ENCODE results near the gene BICDL1.
"Not testable (repeated sequence)": the region's sequence is repeated elsewhere in the genome, so short reads cannot be mapped to it uniquely, and the experiment has no call there.

BICDL1 gene

DNA sequence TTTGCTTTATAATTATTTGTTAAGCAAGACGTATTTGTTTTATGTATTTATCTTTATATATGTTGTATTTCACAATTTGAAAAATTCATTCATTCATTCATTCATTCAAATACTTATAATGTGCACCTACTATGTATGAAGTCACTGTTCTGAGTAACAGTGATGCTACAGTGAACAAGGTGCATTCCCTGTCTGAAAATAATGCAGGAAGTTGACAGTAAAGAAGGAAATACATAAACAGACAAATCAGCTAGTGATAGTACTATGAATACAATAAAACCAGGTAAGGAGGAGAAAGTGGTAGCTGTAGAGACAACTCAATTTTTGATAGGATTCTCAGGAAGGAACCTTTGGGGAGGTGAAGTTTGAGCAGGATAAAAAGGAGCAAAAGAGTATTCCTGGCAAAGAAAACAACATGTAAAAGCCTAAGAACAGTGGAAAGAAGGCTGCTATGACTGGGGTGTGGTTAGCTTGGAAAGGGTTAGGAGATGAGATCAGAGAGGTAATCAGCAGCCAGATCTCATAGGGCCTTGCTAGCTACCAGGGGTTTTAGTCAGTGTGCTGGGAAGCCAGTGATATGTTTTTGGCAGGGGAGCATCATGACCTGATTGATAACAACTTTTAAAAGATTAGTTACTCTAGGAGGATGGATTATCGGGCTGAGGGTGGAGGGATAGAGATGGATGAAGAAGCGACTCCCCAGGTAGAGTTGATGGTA lies 17.4 kb downstream of the BICDL1 start:
- DNase-seq = peak; percentile 52

DNA sequence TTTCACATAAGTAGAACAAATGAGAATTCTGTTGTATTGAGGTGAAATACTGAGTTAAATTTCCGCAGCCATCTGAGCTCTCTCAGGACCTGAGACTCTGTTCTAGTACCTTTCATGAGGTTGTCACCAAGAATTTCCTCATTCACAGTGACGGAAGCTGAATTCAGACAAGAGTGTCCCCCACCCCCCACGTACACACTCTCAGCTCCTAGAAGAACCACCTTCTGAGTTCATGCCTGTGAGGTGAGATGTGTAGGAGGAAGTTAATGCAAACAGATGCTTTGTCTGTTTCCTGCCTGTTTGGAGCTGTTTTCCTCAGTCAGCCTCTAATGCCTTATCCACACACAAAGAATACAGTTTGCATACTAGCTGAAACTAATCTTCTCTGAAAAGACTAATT lies 18.2 kb downstream of the BICDL1 start:
- peak; percentile 89 for DNase-seq

DNA sequence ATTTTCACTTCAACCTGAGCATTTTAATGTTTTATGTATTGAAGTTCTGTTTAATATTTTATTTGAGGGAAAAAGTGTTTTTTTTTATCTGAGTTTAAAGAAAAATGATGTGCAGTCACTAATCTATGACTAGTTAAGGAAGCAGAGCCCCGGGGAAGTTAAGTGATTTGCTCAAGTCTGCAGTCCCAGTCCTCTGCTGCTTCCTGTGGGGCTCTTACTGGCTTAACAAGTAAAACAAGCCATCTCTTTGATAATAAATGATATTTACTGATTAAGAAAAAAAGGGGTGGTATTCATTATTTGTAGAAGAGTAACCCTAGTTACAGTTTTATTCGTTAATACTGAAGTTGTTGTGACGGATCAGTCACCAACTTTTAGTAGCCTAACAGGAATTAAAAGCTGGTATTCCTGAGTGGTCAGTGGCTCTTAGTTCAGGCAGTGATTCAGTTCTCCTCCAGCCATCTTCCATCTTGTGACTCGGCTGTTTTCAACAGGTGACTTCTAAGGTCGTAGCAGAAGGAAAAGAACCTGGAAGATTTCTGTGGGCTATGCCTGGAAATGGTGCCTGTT lies 21.7 kb downstream of the BICDL1 start:
- DNase-seq = peak; percentile 67

DNA sequence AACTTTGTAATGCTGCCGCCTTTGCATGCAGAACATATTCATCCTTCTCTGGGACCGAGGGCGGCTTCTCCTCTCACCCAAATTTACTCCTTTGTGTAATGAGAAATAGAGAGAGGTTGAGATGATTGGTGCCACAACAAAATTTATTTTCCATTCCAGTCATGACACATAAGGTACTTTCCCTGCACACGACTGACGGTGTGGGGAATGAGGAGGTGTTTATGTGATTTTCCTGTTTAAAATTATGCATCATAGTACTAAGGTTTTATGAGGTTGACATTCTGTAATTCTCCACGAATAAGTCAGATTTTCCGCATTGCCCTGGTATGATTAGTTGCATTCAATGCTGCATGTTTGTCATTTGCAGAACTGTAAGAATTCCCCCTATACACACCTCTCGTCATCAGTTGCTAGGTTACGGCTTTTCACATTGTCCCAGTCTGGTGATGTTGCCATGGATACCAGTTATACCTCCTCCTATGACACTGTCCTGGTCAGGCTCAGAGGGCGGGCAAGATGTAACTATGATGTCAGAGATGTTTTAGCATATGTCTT lies 23.1 kb downstream of the BICDL1 start:
- DNase-seq = peak; percentile 98

DNA sequence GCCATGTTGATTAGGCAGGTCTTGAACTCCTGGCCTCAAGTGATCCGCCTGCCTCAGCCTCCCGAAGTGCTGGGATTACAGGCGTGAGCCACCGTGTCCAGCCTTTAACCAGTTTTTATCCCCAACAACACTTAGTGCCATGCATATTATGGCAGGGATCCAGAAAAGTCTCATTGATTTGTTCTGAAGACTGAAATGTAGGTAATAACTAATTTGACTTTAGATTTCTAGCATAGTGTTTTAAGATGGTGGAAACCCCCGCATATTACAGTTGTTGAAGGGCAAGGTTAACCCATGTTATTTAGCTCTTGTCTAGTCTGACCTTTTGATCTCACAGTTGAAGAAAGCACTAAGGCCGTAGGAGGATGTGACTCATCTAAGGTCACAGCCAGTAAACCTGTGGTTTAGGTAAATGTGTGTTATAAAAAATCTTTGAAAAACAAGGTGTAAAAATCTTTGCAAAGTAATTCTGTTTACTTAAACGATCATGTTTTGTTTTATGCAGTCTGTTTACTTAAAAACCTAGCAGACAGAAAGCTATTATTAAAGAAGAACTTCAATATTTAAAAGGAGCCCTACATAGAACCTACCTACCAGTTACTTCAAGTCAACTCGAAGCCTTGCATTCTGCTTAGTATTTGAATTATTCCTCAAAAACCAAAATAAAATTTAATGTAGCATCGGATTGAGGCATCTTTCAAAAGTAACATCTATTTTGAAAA lies 24.8 kb downstream of the BICDL1 start:
- DNase-seq = peak; percentile 94

DNA sequence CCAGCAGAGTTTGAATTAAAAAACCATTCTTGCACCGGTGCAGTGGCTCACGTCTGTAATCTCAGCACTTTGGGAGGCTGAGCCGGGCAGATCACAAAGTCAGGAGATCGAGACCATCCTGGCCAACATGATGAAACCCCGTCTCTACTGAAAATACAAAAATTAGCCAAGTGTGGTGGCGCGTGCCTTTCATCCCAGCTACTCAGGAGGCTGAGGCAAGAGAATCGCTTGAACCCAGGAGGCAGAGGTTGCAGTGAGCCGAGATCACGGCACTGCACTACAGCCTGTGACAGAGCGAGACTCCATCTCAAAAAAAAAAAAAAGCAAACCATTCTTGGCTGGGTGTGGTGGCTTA lies 25.3 kb downstream of the BICDL1 start:
- not testable (repeated sequence) for DNase-seq

DNA sequence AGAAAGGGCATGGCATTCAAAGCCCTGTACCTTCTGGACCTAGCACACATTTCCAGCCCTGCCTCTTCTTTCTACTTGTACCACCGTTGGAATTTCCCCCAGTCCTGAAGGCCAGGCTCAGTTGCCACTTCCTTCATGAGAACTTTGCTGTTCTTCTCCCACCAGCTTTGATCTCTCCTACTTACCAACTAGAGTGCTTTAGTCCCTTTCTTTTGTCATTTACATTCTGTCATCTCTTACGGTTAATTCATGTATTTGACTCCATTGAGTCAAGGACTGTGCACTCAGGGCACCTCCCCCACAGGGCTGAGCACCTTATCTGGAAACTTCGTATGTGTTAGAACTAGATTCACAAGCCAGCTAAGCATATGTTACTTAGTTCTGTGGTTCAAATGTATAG lies 26.3 kb downstream of the BICDL1 start:
- peak; percentile 83 for DNase-seq

DNA sequence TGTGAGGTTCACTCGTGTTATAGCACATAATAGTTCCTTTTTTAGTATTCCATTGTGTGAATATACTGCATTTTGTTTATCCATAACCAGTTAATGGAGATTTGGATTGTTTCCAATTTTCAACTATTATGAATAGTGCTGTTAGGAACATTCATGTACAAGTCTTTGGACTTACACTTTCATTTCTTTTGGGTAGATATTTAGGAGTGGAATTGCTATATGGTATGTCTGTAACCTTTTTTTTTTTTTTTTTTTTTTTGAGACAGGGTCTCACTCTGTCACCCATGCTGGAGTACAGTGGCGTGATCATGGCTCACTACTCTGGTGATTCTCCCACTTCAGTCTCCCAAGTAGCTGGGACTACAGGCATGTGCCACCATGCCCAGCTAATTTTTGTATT lies 27.2 kb downstream of the BICDL1 start:
- not testable (repeated sequence) for DNase-seq

DNA sequence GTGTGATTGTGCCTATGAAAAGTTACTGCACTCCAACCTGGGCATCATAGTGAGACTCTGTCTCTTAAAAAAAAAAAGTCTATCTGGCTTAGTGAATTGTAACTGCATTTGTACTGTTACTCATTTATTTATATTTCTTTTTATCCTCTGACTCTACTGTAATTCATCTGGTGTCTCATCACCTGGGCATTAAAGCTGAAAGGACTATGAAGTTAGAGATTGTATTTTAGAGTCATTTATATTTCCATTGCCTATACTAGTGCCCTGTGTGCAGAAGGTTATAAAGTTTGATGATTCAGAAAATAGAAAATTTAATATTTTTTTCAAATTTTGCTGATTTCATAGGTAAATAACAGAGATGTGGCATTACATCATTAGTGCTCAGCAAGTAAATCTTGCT lies 30.2 kb downstream of the BICDL1 start:
- no peak for DNase-seq

DNA sequence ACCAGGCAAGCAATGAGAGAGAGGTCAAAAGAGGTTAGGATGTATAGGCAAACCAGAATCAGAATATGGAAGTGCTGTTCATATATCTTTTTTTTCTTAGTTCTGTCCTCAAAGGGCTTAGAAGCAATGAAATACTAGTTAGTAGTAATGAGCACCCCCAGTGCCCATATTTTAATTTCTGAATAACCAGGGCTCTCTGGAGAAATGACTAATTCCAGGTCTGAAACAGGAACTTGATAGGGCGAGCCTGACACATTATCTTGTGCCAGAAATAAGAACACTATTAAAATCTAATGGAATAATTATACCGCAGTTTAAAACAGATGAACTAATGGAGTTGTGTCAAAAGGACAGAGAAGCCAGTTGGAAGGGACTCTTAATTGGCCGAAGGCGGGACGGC lies 30.9 kb downstream of the BICDL1 start:
- no peak for DNase-seq

DNA sequence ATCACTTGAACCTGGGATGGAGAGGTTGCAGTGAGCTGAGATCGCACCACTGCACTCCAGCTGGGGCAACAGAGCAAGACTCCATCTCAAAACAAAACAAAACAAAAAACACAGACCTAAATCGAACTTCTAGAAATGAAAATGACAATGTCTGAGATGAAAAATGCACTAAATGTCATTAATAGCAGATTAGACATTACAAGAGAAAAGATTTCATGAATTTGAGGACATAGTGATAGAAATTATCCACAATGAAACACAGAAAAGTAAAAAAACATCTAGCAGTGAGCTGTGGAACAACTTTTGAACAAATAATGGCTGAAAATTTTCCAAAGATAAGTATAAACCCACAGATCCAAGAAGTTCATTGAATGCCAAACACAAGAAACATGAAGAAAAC lies 35.2 kb downstream of the BICDL1 start:
- no peak for DNase-seq

DNA sequence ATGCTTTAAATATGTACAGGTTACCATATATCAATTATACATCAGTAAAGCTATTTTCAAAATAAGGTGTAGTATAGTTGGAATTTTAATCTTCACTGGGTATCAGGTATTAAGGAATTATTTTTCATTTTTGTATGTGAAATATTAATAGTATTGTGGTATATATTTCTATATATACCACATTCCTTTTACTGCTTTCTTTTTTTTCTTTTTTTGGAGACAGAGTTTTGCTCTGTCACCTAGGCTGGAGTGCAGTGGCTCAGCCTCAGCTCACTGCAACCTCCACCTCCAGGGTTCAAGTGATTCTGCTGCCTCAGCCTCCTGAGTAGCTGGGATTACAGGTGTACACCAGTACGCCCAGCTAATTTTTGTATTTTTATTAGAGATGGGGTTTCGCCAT lies 36.6 kb downstream of the BICDL1 start:
- no peak for DNase-seq

DNA sequence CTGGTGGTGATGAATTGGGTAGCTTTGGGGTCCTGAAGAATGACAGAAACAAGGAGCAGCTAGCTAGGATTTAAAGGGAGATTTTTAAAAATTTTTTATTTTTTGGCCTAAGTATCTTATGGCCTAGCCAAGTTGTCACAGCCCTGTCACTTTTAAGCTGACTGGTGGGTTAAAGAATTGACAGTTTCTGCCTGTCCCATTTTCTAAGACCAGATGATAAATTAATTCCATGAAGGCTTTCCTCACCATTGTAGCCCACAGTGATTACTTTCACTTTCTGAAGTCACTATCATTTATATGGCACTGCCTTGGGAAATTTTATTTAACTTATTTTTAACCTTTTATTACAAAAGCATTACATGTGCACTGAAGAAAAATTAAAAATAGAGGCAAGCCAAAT lies 43.2 kb downstream of the BICDL1 start:
- no peak for DNase-seq

DNA sequence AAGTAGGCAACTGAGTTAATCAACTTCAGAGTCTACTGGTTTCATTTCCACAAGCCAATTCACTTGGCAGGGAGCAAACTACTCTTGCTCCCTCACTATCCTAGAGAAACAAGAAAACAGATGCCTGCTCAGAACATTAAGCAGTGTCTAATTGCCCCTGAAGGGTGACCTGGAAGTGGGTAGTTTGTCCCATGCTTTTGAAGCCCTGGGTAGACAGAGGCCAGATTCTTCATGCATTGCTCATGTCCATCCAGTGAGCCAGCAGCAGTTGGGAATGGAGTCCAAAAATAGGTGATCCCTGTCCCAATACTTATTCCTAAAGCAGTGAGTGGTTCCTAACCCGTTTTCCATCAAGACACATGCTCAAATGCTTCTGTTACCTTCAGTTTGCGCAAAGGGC lies 48.8 kb downstream of the BICDL1 start:
- no peak for DNase-seq

DNA sequence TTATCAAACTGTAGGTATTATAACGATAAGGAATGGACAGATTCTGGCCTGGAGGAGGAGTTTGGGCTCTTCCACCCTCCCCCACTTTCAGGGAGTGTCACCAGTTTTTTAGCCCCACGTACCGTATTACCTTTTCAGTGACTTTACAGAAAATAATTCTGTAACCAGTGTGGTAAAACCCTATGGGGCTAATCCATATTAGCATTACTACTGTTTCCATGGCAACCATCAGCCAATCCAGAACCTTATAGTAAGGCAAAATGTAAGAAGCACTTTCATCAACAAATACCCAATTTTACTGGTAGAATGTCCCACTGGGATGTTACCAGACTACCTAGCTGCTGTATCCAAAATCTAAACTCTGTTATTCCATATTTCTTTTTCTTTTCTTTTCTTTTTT lies 50.7 kb downstream of the BICDL1 start:
- peak; percentile 27 for DNase-seq

DNA sequence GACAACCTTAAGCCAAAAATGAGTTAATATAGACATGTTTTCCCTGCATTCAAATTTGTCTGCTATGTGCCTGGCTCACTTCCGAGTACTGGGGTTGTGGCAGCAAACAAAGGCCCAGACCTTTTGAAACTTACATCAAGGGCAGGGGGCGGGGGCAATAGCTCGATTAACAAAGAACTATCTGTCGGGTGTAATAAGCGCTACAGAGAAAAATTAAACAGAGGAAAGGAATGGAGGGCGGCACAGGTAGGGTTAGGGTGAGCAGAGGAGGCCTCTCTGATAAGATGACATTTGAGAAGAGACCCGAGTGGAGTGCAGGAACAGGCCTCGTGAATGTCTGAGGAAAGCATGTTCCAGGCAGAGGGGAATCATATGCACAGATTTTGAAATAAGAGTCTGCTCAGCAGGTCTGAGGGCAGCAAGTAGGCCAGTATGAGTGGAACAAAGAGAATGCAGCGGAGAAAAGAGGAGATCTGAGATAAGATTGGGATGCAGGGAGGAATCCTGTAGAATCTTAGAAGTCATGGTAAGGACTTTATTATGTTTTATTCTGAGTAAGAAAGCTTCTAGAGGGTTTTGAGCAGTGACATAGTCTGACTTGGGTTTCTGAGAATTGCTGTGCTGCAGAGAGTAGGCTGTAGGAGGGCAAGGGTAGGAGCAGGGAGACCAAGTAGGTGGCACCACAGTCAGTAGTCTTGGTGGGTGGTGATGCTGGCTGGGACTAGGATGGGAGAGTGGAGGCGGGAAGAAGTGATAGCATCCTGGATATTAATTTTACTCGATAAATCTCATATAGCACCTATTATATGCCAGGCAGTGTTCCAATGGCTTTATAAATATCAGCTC lies 52.6 kb downstream of the BICDL1 start:
- DNase-seq = peak; percentile 63

DNA sequence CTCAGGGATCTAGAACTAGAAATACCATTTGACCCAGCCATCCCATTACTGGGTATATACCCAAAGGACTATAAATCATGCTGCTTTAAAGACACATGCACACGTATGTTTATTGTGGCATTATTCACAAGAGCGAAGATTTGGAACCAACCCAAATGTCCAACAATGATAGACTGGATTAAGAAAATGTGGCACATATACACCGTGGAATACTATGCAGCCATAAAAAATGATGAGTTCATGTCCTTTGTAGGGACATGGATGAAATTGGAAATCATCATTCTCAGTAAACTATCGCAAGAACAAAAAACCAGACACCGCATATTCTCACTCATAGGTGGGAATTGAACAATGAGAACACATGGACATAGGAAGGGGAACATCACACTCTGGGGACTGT lies 56.3 kb downstream of the BICDL1 start:
- DNase-seq = not testable (repeated sequence)

DNA sequence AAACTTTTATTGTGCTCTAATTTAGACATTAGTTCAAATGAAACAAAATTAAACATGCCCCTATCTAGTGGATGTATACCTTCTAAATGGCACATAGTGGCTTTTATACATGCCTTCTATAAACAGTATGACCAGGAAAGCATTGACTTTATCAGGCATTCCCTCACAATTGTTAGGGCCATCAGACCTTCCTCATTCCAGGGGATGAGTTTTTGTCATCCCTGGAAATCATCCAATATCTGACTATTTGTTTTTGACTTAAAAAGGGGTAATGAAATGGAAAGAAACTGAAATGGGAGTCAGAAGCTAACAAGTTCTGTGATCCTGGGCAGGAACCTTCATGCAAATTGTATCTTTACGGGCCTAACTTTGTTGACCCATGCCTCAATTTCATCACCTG lies 58.0 kb downstream of the BICDL1 start:
- DNase-seq = no peak

DNA sequence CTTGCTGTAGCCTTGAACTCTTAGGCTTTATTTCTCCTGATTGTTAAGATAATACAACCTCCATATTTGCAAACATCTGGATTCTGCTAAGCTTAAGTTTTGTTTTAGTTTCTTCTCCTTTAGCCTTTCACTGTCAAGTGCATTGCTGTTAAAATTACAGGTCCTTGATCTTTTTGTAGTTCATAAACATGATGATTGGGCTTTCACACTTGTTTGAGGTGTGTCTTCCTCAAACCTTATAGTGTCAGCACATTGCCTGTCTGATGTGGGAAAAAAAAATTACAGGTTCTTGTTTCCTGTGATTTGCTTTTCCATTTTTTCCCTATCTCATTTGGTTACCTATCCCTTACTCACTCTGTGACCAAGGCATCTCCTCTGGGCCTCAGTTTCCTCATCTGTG lies 59.2 kb downstream of the BICDL1 start:
- DNase-seq = peak; percentile 55

DNA sequence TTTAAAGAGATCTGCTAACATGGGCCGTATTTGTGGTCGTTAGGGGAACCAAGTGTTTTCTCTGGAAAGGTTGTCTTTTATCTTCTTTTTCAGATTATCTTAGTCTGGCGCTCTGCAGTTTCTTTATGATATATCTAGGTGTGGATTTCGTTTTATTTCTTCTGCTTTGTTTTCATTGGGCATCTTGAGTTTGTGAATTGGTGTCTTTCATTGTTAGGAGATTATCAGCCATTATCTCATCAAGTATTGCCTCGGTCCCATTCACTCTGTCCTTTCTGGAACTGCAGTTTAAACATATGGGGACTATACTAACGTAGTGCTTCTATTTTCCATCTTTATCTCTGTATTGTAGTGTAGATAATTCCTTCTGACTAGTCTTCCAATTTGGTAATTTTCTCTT lies 60.4 kb downstream of the BICDL1 start:
- DNase-seq = no peak

DNA sequence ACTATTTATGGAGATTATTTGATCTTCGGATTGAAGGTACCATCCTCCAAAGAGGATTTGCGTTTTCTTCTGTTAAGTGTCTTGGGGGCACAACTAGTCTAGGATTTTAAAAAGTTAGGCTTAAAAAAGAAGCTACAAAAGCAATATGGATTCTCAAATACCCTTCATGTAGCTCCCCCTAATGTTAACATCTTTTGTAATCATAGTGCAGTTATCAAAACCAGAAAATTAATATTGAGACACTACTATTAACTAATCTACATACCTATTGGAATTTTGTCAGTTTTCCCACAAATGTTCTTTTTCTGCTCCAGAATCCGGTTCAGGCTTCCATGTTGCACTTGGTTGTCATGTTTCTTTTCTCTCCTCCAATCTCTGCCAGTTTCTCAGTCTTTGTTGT lies 62.5 kb downstream of the BICDL1 start:
- no peak for DNase-seq

DNA sequence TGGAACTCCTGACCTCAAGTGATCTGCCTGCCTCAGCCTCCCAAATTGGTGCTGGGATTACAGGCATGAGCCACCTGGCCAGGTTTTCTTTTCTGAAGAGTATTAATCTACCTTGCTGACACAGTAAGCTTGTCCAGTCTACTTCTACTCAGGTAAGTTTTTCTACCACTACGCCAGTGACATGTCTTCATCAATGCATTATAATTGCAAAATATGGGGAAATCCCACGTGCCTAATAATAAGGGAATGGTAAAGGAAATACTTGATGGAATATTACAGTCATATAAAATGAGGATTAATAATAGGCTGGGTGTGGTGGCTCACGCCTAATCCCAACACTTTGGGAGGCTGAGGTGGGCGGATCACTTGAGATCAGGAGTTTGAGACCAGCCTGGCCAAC lies 65.3 kb downstream of the BICDL1 start:
- no peak for DNase-seq
